ENCODE measurements around the gene TCHH.
"Not testable (repeated sequence)": the region's sequence is repeated elsewhere in the genome, so short reads cannot be mapped to it uniquely, and the experiment has no call there.

DNA sequence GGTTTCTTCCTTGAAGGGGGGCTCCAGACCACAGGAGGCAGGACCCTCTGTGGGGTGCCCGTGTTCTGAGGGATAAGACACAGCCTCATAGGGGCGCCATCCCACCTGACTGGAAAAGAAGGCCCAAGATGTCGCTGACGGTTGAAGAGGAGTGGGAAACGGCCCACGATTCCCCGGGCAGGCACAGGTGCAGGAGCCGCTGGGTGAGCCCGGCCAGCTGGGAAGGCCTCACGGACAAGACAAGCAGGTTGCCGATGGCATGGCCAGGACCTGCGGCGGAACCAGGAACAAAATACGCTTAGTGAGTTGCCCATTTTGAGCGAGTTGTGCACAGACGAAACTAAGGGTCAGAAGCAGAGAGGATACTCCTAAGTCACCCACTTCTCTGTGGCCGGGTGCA lies 34.8 kb downstream of the TCHH start:
- TF ChIP-seq, protein P1, sequence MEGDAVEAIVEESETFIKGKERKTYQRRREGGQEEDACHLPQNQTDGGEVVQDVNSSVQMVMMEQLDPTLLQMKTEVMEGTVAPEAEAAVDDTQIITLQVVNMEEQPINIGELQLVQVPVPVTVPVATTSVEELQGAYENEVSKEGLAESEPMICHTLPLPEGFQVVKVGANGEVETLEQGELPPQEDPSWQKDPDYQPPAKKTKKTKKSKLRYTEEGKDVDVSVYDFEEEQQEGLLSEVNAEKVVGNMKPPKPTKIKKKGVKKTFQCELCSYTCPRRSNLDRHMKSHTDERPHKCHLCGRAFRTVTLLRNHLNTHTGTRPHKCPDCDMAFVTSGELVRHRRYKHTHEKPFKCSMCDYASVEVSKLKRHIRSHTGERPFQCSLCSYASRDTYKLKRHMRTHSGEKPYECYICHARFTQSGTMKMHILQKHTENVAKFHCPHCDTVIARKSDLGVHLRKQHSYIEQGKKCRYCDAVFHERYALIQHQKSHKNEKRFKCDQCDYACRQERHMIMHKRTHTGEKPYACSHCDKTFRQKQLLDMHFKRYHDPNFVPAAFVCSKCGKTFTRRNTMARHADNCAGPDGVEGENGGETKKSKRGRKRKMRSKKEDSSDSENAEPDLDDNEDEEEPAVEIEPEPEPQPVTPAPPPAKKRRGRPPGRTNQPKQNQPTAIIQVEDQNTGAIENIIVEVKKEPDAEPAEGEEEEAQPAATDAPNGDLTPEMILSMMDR (IDR thresholded peaks at IDR 0.05) = not testable (repeated sequence)
- not testable (repeated sequence) for TF ChIP-seq POLR2A (IDR thresholded peaks at IDR 0.05)

Measured in Peyer's patch (tissue), 4 donors.